ENCODE results near the gene PSD. TPM values are rescaled to one million over a fixed set of nuclear protein-coding genes. Genes with fewer than 3 reads are reported as not detected.

Gene PSD
- 1 to 10 TPM in 1 of 4 donors, under 1 TPM in 3; 0.15 to 1.7 (median 0.51) TPM for total RNA-seq
- polyA plus RNA-seq: 1 to 10 TPM in 1 of 3 donors, under 1 TPM in 1, not detected in 1; 0.25 to 1.0 TPM
- long read RNA-seq, donor 1: 0 reads
- long read RNA-seq, donor 2, partial matches to known transcripts: 0 of 2 reads
- long read RNA-seq, donor 2, other reads (novel, unspliced or antisense): 2 of 2 reads

GRCh38 chr10:102418622-102419268 lies at the start of gene PSD:
Gene PSD, minus strand, starts transcription at chr10:102418785. Its CDS starts 1,747 bp downstream, at chr10:102417038.
- intact Hi-C loops (cut with DNase I): no loop called here
- no peak for ATAC-seq
- H3K27me3 ChIP-seq (ENCODE audit: insufficient read depth in 3 of 3, low read length in 2 of 3): peaks cover 0 to 41% (median 6%) of the 10 kb centered on the region in 3 donors
- peaks cover 0 to 9% of the 10 kb centered on the region in 2 donors for H3K36me3 ChIP-seq (ENCODE audit: insufficient read depth in 1 of 2, low read depth in 1 of 2)
- peak within 1 kb of the TSS; percentile 98 for H3K4me3 ChIP-seq
- WGBS, 3 donors: 2 to 3% (median 2%) methylated on average over 28 to 45 of the region's 45 CpGs
- H3K9me3 ChIP-seq: no peaks in the 10 kb centered on the region
- TF ChIP-seq CTCF (IDR thresholded peaks at IDR 0.05): no peak
- peaks cover 20% of the 10 kb centered on the region for H3K4me1 ChIP-seq
- no peak within 1 kb of the TSS for H3K27ac ChIP-seq
- DNase-seq: no peak

DNA sequence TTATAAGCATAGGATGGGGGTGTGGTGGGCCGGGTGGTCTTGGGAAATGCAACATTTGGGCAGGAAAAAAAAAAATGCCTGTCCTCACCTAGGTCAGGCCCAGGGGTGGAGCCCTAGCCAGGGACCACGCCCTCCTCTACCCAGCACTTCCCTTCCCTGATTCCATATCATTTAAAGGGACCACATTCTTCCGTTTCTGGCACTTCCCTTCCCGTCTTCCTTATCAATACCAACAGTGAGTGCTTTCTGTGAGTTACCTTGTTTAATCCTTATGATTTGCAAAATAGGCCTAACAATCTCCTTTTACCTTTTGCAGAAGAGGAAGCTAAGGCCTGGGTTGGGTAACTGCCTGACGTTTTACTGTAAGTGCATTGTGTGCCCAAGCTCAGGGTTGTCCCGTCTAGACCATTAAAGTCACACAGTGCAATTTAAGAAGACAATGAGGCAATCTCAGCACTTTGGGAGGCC lies 49.4 kb upstream of the PSD start:
- DNase-seq: peak in 1 of 2 donors; percentile 39

DNA sequence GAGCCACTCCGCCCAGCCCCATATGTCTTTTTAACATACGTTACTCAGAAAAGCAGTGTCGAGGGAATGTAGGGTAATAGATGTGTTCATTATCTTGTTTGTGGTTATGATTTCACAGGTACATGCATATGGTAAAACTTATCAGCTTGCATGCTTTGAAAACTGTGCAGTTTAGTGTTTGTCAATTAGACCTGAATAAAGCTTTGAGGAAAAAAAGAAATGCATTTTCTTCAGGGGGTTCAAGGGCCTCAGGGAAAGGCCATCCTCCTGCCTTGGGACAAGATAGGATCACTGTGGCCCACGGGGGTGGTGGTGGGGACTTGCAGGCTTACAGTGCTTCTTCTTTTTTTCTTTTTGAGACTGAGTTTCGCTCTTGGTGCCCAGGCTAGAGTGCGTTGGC lies 48.7 kb upstream of the PSD start:
- H3K27ac ChIP-seq: no peak overlapping the region
- intact Hi-C loops (cut with DNase I): no loop called here
- H3K4me1 ChIP-seq: peaks cover 7% of the 10 kb centered on the region
- 74 to 93% (median 87%) methylated on average over 6 of the region's 6 CpGs for WGBS, 3 donors
- no peak overlapping the region for H3K4me3 ChIP-seq
- no peaks in the 10 kb centered on the region for H3K27me3 ChIP-seq (ENCODE audit: insufficient read depth in 3 of 3, low read length in 2 of 3)
- H3K9me3 ChIP-seq: no peaks in the 10 kb centered on the region
- no peaks in the 10 kb centered on the region for H3K36me3 ChIP-seq (ENCODE audit: insufficient read depth in 1 of 2, low read depth in 1 of 2)
- peak in 1 of 2 donors; percentile 15 for DNase-seq
- ATAC-seq: no peak
- TF ChIP-seq CTCF (IDR thresholded peaks at IDR 0.05): no peak

More for the DNA sequence above, 49.4 kb upstream of the PSD start:
- 51 to 70% (median 54%) methylated on average over 6 of the region's 6 CpGs for WGBS, 3 donors
- H3K4me1 ChIP-seq: no peaks in the 10 kb centered on the region
- H3K27me3 ChIP-seq (ENCODE audit: insufficient read depth in 3 of 3, low read length in 2 of 3): no peaks in the 10 kb centered on the region
- TF ChIP-seq CTCF (IDR thresholded peaks at IDR 0.05): no peak
- ATAC-seq: no peak
- H3K4me3 ChIP-seq: no peak overlapping the region
- H3K9me3 ChIP-seq: no peaks in the 10 kb centered on the region
- no peak overlapping the region for H3K27ac ChIP-seq
- no peaks in the 10 kb centered on the region for H3K36me3 ChIP-seq (ENCODE audit: insufficient read depth in 1 of 2, low read depth in 1 of 2)
- intact Hi-C loops (cut with DNase I): no loop called here

DNA sequence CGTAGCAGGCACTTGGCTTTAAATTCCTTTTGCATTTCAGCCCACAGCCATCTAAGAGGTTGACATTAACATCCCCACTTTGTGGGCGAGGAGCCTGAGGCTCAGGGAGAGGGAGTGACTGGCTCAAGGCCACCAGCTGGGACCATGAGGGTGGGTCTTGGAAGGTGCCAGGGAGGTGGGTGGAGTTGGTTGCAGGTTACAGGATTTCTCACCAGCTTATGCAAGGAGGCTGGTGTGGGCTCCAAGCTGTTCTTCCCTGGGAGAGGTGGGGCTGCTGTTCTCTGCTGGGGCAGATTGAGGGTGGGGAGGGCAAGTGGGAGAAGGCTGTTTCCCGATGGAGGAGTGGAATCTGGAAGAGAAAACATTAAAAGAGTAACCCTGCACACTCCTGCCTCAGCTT lies 46.9 kb upstream of the PSD start:
- H3K4me3 ChIP-seq: no peak overlapping the region
- WGBS, 3 donors: 60 to 67% (median 66%) methylated on average over 3 of the region's 3 CpGs
- H3K36me3 ChIP-seq (ENCODE audit: insufficient read depth in 1 of 2, low read depth in 1 of 2): no peaks in the 10 kb centered on the region
- no peak overlapping the region for H3K27ac ChIP-seq
- no peaks in the 10 kb centered on the region for H3K9me3 ChIP-seq
- H3K4me1 ChIP-seq: peaks cover 16% of the 10 kb centered on the region
- H3K27me3 ChIP-seq (ENCODE audit: insufficient read depth in 3 of 3, low read length in 2 of 3): no peaks in the 10 kb centered on the region
- DNase-seq (peak in 1 of 2 donors; percentile 20), ATAC-seq (no peak)
- TF ChIP-seq CTCF (IDR thresholded peaks at IDR 0.05): no peak
- intact Hi-C loops (cut with DNase I): no loop called here
